Cardiac muscle cell (in vitro differentiated cells and primary cell): ENCODE results near the gene DERA. TPM values are rescaled to one million over a fixed set of nuclear protein-coding genes. Genes with fewer than 3 reads are reported as not detected.

Experiments used
- DNase-seq, 2 donors: peaks; one replicate each; pipeline versions ENCODE4 v3.0.0 to v3.0.0-alpha.2; 2010 to 2017; ENCODE audit warnings: low read depth in 1 of 2, low spot score in 1 of 2
- H3K27ac ChIP-seq: fragments of 200-600 bp; sonication (generic); 2 replicates; pipeline ENCODE4 v1.5.1; 2016
- H3K27me3 ChIP-seq: fragments of 200-600 bp; sonication (generic); 2 replicates; pipeline ENCODE4 v1.6.0; 2016; ENCODE audit warnings: control low read depth
- H3K36me3 ChIP-seq: fragments of 200-600 bp; sonication (generic); 2 replicates; pipeline ENCODE4 v1.5.1; 2016; ENCODE audit warnings: control low read depth
- H3K4me1 ChIP-seq: fragments of 200-600 bp; sonication (generic); 2 replicates; pipeline ENCODE4 v1.8.1; 2017; ENCODE audit warnings: low read depth, mild to moderate bottlenecking, mixed run types
- H3K4me3 ChIP-seq: fragments of 200-600 bp; sonication (generic); 2 replicates; pipeline ENCODE4 v1.5.1; 2016; ENCODE audit warnings: mild to moderate bottlenecking
- H3K9me3 ChIP-seq: fragments of 200-600 bp; sonication (generic); 2 replicates; pipeline ENCODE4 v1.5.1; 2017; ENCODE audit warnings: low read depth, mild to moderate bottlenecking, control low read depth
- polyA plus RNA-seq: library from polyadenylated mRNA; unstranded; fragments of >200 nt; fragmentation: Nextera tagmentation; extraction: Ambion mirVana; gene quantifications from 2 replicates; pipeline ENCODE4 v1.2.1, GENCODE V29; 2016
- total RNA-seq: library from RNA; depleted of rRNA; stranded (reverse); fragments of >200 nt; gene quantifications from 2 replicates; pipeline ENCODE4 v1.2.3, GENCODE V29; 2016
- TF ChIP-seq, protein P1 (sequence below): IDR thresholded peaks from 2 replicates; pipeline ENCODE4 v1.5.1; 2012; ENCODE audit warnings: low read depth, mild to moderate bottlenecking, low read length

The DERA gene
- total and polyA plus RNA-seq, 2 experiments from 2014 or later: 15.2 to 30.7 TPM

DNA sequence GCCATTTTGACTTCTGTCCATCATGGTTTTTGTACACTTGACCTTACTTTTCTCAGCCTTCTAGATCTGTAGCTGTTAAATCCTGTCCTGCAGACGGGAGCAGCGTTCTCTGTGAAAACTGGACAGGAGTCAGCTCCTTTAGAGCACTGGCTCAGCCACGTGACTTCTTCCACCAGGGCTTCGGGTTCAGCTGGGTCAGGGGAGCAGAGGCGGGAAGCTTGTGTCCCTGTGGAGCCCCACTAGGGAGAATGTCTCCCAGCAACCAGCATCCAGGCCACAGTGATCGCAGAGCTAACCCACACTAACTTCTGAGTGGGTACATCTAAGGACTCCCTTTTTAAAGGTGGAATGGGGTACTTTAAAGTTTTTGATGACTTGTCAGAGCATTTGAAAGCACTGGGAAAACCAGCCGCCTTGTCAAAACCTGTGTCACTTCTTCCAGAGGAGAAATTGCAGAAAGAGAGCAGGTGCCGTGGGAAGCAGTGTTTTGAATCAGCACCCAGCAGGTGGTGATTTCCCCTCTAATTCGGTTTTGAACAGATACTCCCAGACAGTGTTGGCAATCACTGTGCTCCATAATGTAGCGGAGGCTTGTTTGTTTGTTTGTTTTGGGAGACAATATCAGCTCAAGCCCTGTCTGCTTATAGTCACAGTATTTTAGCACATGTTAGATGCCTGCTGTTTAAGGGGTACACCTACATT is 17.9 kb downstream of the DERA start:
- no peaks in the 10 kb centered on the region for H3K36me3 ChIP-seq
- no peak overlapping the region for H3K4me3 ChIP-seq
- peaks cover 8% of the 10 kb centered on the region for H3K4me1 ChIP-seq
- peak overlapping the region; percentile 44 for H3K27ac ChIP-seq
- H3K9me3 ChIP-seq: no peaks in the 10 kb centered on the region
- TF ChIP-seq, protein P1, sequence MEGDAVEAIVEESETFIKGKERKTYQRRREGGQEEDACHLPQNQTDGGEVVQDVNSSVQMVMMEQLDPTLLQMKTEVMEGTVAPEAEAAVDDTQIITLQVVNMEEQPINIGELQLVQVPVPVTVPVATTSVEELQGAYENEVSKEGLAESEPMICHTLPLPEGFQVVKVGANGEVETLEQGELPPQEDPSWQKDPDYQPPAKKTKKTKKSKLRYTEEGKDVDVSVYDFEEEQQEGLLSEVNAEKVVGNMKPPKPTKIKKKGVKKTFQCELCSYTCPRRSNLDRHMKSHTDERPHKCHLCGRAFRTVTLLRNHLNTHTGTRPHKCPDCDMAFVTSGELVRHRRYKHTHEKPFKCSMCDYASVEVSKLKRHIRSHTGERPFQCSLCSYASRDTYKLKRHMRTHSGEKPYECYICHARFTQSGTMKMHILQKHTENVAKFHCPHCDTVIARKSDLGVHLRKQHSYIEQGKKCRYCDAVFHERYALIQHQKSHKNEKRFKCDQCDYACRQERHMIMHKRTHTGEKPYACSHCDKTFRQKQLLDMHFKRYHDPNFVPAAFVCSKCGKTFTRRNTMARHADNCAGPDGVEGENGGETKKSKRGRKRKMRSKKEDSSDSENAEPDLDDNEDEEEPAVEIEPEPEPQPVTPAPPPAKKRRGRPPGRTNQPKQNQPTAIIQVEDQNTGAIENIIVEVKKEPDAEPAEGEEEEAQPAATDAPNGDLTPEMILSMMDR: no peak
- DNase-seq: peak in 1 of 2 donors; percentile 62
- H3K27me3 ChIP-seq: no peaks in the 10 kb centered on the region

GRCh38 chr12:15931590-15932053 is 20.5 kb downstream of the DERA start:
- no peak for DNase-seq
- Histone ChIP-seq H3K27me3 (no peaks in the 10 kb centered on the region), H3K4me3 (no peak overlapping the region), H3K36me3 (no peaks in the 10 kb centered on the region), H3K4me1 (peaks cover 8% of the 10 kb centered on the region), H3K27ac (no peak overlapping the region), H3K9me3 (no peaks in the 10 kb centered on the region)
- TF ChIP-seq, protein P1: no peak

- TF ChIP-seq, protein P1: no peak
- no peak for DNase-seq
- no peak overlapping the region for H3K27ac ChIP-seq
- H3K9me3 ChIP-seq: no peaks in the 10 kb centered on the region
- H3K27me3 ChIP-seq: no peaks in the 10 kb centered on the region
- H3K4me1 ChIP-seq: peaks cover 8% of the 10 kb centered on the region
- H3K4me3 ChIP-seq: no peak overlapping the region
- no peaks in the 10 kb centered on the region for H3K36me3 ChIP-seq
Measured at GRCh38 chr12:15932327-15932726, 21.2 kb downstream of the DERA start.

DNA sequence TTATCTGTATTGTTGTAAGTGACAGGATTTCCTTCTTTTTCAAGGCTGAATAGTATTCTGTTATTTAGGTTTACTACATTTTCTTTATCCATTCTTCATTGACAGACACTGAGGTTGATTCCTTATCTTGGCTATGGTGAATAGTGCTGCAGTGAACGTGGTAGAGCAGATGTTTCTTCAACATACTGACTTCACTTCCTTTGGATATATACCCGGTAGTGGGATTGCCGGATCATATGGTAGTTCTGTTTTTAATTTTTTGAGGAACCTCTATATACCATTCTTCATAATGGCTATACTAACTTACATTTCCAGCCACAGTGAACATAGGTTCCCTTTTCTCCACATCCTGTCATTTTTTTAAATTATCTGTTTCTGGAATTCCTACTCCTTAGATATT is 21.8 kb downstream of the DERA start:
- TF ChIP-seq, protein P1: no peak
- no peaks in the 10 kb centered on the region for H3K27me3 ChIP-seq
- H3K4me1 ChIP-seq: peaks cover 8% of the 10 kb centered on the region
- no peak for DNase-seq
- H3K36me3 ChIP-seq: no peaks in the 10 kb centered on the region
- H3K9me3 ChIP-seq: no peaks in the 10 kb centered on the region
- H3K4me3 ChIP-seq: no peak overlapping the region
- H3K27ac ChIP-seq: no peak overlapping the region

- DNase-seq: no peak
- H3K27ac ChIP-seq: no peak overlapping the region
- TF ChIP-seq, protein P1: no peak
Measured at GRCh38 chr12:15933751-15934150, 22.6 kb downstream of the DERA start.

More at GRCh38 chr12:15933751-15934150, 22.6 kb downstream of the DERA start:
- no peaks in the 10 kb centered on the region for H3K27me3 ChIP-seq
- no peaks in the 10 kb centered on the region for H3K4me1 ChIP-seq
- H3K9me3 ChIP-seq: no peaks in the 10 kb centered on the region
- H3K36me3 ChIP-seq: no peaks in the 10 kb centered on the region
- H3K4me3 ChIP-seq: no peak overlapping the region
